Osteoblast (primary cell): ENCODE results near the gene SEC14L1. TPM values are rescaled to one million over a fixed set of nuclear protein-coding genes. Genes with fewer than 3 reads are reported as not detected.

Experiments
- DNase-seq: peaks from one replicate; pipeline ENCODE4 v3.0.0; 2011; ENCODE audit warnings: low spot score, mixed read lengths; ENCODE audit not compliant: insufficient read length; ENCODE audit errors: missing footprints
- H2AFZ ChIP-seq: 2 replicates; pipeline ENCODE4 v1.6.0; 2011; ENCODE audit warnings: mild to moderate bottlenecking, low read length
- H3K27ac ChIP-seq: 2 replicates; pipeline ENCODE4 v1.5.1; 2011; ENCODE audit warnings: mild to moderate bottlenecking, low read depth, low read length, moderate library complexity
- H3K27me3 ChIP-seq: 2 replicates; pipeline ENCODE4 v1.6.0; 2012; ENCODE audit warnings: mild to moderate bottlenecking, control low read depth, inconsistent platforms, low read length, moderate library complexity; ENCODE audit not compliant: insufficient read depth
- H3K36me3 ChIP-seq: 2 replicates; pipeline ENCODE4 v1.5.1; 2011; ENCODE audit warnings: mild to moderate bottlenecking, low read length, control low read depth, moderate library complexity; ENCODE audit not compliant: insufficient read depth
- H3K4me1 ChIP-seq: 2 replicates; pipeline ENCODE4 v1.5.1; 2011; ENCODE audit warnings: mild to moderate bottlenecking, low read length, control low read depth, moderate library complexity; ENCODE audit not compliant: insufficient read depth
- H3K4me2 ChIP-seq: 2 replicates; pipeline ENCODE4 v1.6.0; 2011; ENCODE audit warnings: mild to moderate bottlenecking, low read length; ENCODE audit not compliant: insufficient read depth
- H3K4me3 ChIP-seq: fragments of 200-600 bp; sonication (generic); 3 replicates; pipeline ENCODE4 v1.5.1; 2012; ENCODE audit warnings: mild to moderate bottlenecking, low read length, inconsistent platforms; ENCODE audit not compliant: insufficient read depth
- H3K79me2 ChIP-seq: 2 replicates; pipeline ENCODE4 v1.6.0; 2012; ENCODE audit warnings: mild to moderate bottlenecking, low read length, control low read depth, inconsistent platforms; ENCODE audit not compliant: insufficient read depth
- H3K9me3 ChIP-seq: 2 replicates; pipeline ENCODE4 v1.5.1; 2011; ENCODE audit warnings: low read depth, low read length, control low read depth
- H4K20me1 ChIP-seq: 2 replicates; pipeline ENCODE4 v1.6.0; 2012; ENCODE audit warnings: mild to moderate bottlenecking, low read length, control low read depth; ENCODE audit not compliant: insufficient read depth
- CTCF ChIP-seq: IDR thresholded peaks from 2 replicates; pipeline ENCODE4 v1.5.1; 2011; ENCODE audit warnings: mild to moderate bottlenecking, low read depth, low read length, moderate library complexity; ENCODE audit errors: extremely low read depth
- small RNA-seq: library from RNA; depleted of rRNA; stranded (forward); fragments of <200 nt; gene quantifications from one replicate; pipeline ENCODE3, GENCODE V24; 2012
- total RNA-seq: library from RNA; depleted of rRNA; stranded (reverse); fragments of >200 nt; gene quantifications from 2 replicates; pipeline ENCODE4 v1.2.3, GENCODE V29; 2012

Gene SEC14L1
- total RNA-seq, 1 donor = 53.6 TPM

- H3K27ac ChIP-seq = no peak overlapping the region
- no peaks in the 10 kb centered on the region for H3K79me2 ChIP-seq
- H3K4me2 ChIP-seq = no peak overlapping the region
- no peaks in the 10 kb centered on the region for H3K36me3 ChIP-seq
- TF ChIP-seq CTCF = no peak
- no peaks in the 10 kb centered on the region for H3K27me3 ChIP-seq
- no peak overlapping the region for H3K4me3 ChIP-seq
- DNase-seq = no peak
- no peak overlapping the region for H2AFZ ChIP-seq
- H4K20me1 ChIP-seq = no peaks in the 10 kb centered on the region
- no peaks in the 10 kb centered on the region for H3K9me3 ChIP-seq
- H3K4me1 ChIP-seq = no peaks in the 10 kb centered on the region
Observed at GRCh38 chr17:77266213-77266612, 125.4 kb downstream of the SEC14L1 start.

Small RNA genes within 50 kb of the gene (small RNA-seq; reads per million reads assigned to genes)
- 0.30 reads per million for gene RNU4-47P
